Measurements from ENCODE around the gene DAAM2.

Gene DAAM2

DNA sequence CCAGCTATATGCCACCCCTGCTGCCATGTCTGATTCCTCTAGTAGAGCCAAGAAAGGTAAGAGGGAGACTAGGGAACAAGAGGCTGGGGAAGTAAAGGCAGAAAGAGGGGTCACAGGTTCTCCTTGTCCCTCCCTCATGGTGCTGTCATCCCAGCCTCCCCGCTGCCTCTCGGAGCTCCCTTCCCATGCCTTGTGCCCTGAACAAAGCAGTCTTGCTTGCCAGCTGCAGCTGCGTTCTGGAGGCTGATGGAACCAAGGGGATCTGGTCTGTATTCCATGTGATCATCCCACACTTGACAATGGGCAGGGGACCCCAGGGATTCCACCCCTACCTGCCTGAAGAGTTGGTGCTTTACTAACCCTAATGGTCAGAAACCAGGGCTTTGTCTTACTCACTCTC lies 61.4 kb downstream of the DAAM2 start:
- no peak for DNase-seq (ENCODE audit: low spot score)
- Mint-ChIP-seq H3K27me3 (ENCODE audit: low read depth) (no peaks in the 10 kb centered on the region), H3K36me3 (ENCODE audit: low read depth) (no peaks in the 10 kb centered on the region), H3K9me3 (no peaks in the 10 kb centered on the region), H3K4me3 (no peak overlapping the region), H3K27ac (no peak overlapping the region), H3K4me1 (ENCODE audit: low read depth) (no peaks in the 10 kb centered on the region)

GRCh38 chr6:39855356-39855995 lies 63.3 kb downstream of the DAAM2 start:
- H3K4me3 Mint-ChIP-seq: no peak overlapping the region
- no peaks in the 10 kb centered on the region for H3K36me3 Mint-ChIP-seq (ENCODE audit: low read depth)
- H3K27ac Mint-ChIP-seq: no peak overlapping the region
- H3K4me1 Mint-ChIP-seq (ENCODE audit: low read depth): no peaks in the 10 kb centered on the region
- no peak for DNase-seq (ENCODE audit: low spot score)
- peaks cover 4% of the 10 kb centered on the region for H3K27me3 Mint-ChIP-seq (ENCODE audit: low read depth)
- H3K9me3 Mint-ChIP-seq: no peaks in the 10 kb centered on the region

GRCh38 chr6:39859025-39859424 lies 66.8 kb downstream of the DAAM2 start:
- Mint-ChIP-seq H3K9me3 (no peaks in the 10 kb centered on the region), H3K27ac (no peak overlapping the region), H3K36me3 (ENCODE audit: low read depth) (no peaks in the 10 kb centered on the region), H3K4me3 (no peak overlapping the region), H3K27me3 (ENCODE audit: low read depth) (peaks cover 4% of the 10 kb centered on the region), H3K4me1 (ENCODE audit: low read depth) (no peaks in the 10 kb centered on the region)
- DNase-seq (ENCODE audit: low spot score): no peak

- Mint-ChIP-seq H3K4me1 (ENCODE audit: low read depth) (no peaks in the 10 kb centered on the region), H3K27ac (no peak overlapping the region), H3K27me3 (ENCODE audit: low read depth) (peaks cover 4% of the 10 kb centered on the region), H3K9me3 (no peaks in the 10 kb centered on the region), H3K36me3 (ENCODE audit: low read depth) (no peaks in the 10 kb centered on the region), H3K4me3 (no peak overlapping the region)
- DNase-seq (ENCODE audit: low spot score): no peak
Measured at GRCh38 chr6:39861663-39862062, 69.5 kb downstream of the DAAM2 start.

GRCh38 chr6:39865011-39865888 lies 73.1 kb downstream of the DAAM2 start:
- Mint-ChIP-seq H3K27me3 (ENCODE audit: low read depth) (no peaks in the 10 kb centered on the region), H3K4me1 (ENCODE audit: low read depth) (no peaks in the 10 kb centered on the region)

GRCh38 chr6:39867592-39867991 lies 75.4 kb downstream of the DAAM2 start:
- DNase-seq (ENCODE audit: low spot score): no peak
- H3K36me3 Mint-ChIP-seq (ENCODE audit: low read depth): no peaks in the 10 kb centered on the region
- H3K27ac Mint-ChIP-seq: no peak overlapping the region
- H3K4me1 Mint-ChIP-seq (ENCODE audit: low read depth): no peaks in the 10 kb centered on the region
- H3K9me3 Mint-ChIP-seq: no peaks in the 10 kb centered on the region
- H3K27me3 Mint-ChIP-seq (ENCODE audit: low read depth): no peaks in the 10 kb centered on the region
- H3K4me3 Mint-ChIP-seq: no peak overlapping the region

More at GRCh38 chr6:39865011-39865888, 73.1 kb downstream of the DAAM2 start:
- H3K27ac Mint-ChIP-seq: no peak overlapping the region
- DNase-seq (ENCODE audit: low spot score): peak; percentile 13
- H3K9me3 Mint-ChIP-seq: no peaks in the 10 kb centered on the region
- no peak overlapping the region for H3K4me3 Mint-ChIP-seq
- H3K36me3 Mint-ChIP-seq (ENCODE audit: low read depth): no peaks in the 10 kb centered on the region

- Mint-ChIP-seq H3K4me1 (ENCODE audit: low read depth) (no peaks in the 10 kb centered on the region), H3K4me3 (no peak overlapping the region), H3K36me3 (ENCODE audit: low read depth) (no peaks in the 10 kb centered on the region), H3K27ac (no peak overlapping the region), H3K9me3 (no peaks in the 10 kb centered on the region), H3K27me3 (ENCODE audit: low read depth) (no peaks in the 10 kb centered on the region)
- no peak for DNase-seq (ENCODE audit: low spot score)
Measured at GRCh38 chr6:39870950-39871349, 78.8 kb downstream of the DAAM2 start.

- Mint-ChIP-seq H3K36me3 (ENCODE audit: low read depth) (no peaks in the 10 kb centered on the region), H3K4me1 (ENCODE audit: low read depth) (no peaks in the 10 kb centered on the region), H3K9me3 (no peaks in the 10 kb centered on the region), H3K4me3 (no peak overlapping the region), H3K27me3 (ENCODE audit: low read depth) (no peaks in the 10 kb centered on the region), H3K27ac (no peak overlapping the region)
- no peak for DNase-seq (ENCODE audit: low spot score)
Measured at GRCh38 chr6:39873439-39873838, 81.3 kb downstream of the DAAM2 start.

DNA sequence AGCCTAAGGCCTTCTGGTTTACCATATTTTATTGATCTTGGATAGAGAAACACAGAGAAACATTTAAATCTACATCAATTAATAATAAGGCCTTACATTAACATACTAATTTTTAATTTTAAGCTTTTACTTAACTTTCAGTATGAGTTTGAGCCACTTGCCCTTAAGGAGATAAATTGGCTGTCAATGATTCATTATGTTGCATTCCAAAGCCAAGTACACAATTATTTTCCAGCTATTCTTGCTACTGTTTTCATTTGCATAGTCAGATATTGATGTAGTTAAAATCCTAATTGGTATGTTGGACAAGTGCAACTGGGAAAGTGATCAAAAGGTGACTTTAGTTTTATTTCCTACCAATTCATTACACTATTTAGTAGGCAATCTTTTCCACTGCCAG lies 83.9 kb downstream of the DAAM2 start:
- no peaks in the 10 kb centered on the region for H3K36me3 Mint-ChIP-seq (ENCODE audit: low read depth)
- no peaks in the 10 kb centered on the region for H3K4me1 Mint-ChIP-seq (ENCODE audit: low read depth)
- DNase-seq (ENCODE audit: low spot score): no peak
- no peaks in the 10 kb centered on the region for H3K27me3 Mint-ChIP-seq (ENCODE audit: low read depth)
- no peaks in the 10 kb centered on the region for H3K9me3 Mint-ChIP-seq
- H3K27ac Mint-ChIP-seq: no peak overlapping the region
- H3K4me3 Mint-ChIP-seq: no peak overlapping the region

GRCh38 chr6:39876826-39877225 lies 84.7 kb downstream of the DAAM2 start:
- Mint-ChIP-seq H3K36me3 (ENCODE audit: low read depth) (no peaks in the 10 kb centered on the region), H3K27ac (no peak overlapping the region), H3K27me3 (ENCODE audit: low read depth) (no peaks in the 10 kb centered on the region), H3K4me1 (ENCODE audit: low read depth) (no peaks in the 10 kb centered on the region), H3K9me3 (no peaks in the 10 kb centered on the region), H3K4me3 (no peak overlapping the region)
- DNase-seq (ENCODE audit: low spot score): no peak

GRCh38 chr6:39879535-39879934 lies 87.4 kb downstream of the DAAM2 start:
- no peak for DNase-seq (ENCODE audit: low spot score)
- Mint-ChIP-seq H3K9me3 (no peaks in the 10 kb centered on the region), H3K27ac (no peak overlapping the region), H3K36me3 (ENCODE audit: low read depth) (no peaks in the 10 kb centered on the region), H3K4me3 (no peak overlapping the region), H3K4me1 (ENCODE audit: low read depth) (no peaks in the 10 kb centered on the region), H3K27me3 (ENCODE audit: low read depth) (no peaks in the 10 kb centered on the region)

- Mint-ChIP-seq H3K4me1 (ENCODE audit: low read depth) (no peaks in the 10 kb centered on the region), H3K27ac (no peak overlapping the region), H3K4me3 (no peak overlapping the region), H3K27me3 (ENCODE audit: low read depth) (no peaks in the 10 kb centered on the region), H3K9me3 (no peaks in the 10 kb centered on the region), H3K36me3 (ENCODE audit: low read depth) (no peaks in the 10 kb centered on the region)
- no peak for DNase-seq (ENCODE audit: low spot score)
Measured at GRCh38 chr6:39880594-39880993, 88.4 kb downstream of the DAAM2 start.

- Mint-ChIP-seq H3K27me3 (ENCODE audit: low read depth) (no peaks in the 10 kb centered on the region), H3K27ac (no peak overlapping the region), H3K9me3 (no peaks in the 10 kb centered on the region), H3K4me3 (no peak overlapping the region), H3K36me3 (ENCODE audit: low read depth) (no peaks in the 10 kb centered on the region), H3K4me1 (ENCODE audit: low read depth) (no peaks in the 10 kb centered on the region)
- DNase-seq (ENCODE audit: low spot score): no peak
Measured at GRCh38 chr6:39881851-39882530, 89.8 kb downstream of the DAAM2 start.

- Mint-ChIP-seq H3K36me3 (ENCODE audit: low read depth) (no peaks in the 10 kb centered on the region), H3K27ac (no peak overlapping the region), H3K27me3 (ENCODE audit: low read depth) (no peaks in the 10 kb centered on the region), H3K4me1 (ENCODE audit: low read depth) (no peaks in the 10 kb centered on the region), H3K9me3 (no peaks in the 10 kb centered on the region), H3K4me3 (no peak overlapping the region)
- DNase-seq (ENCODE audit: low spot score): no peak
Measured at GRCh38 chr6:39882531-39882899, 90.3 kb downstream of the DAAM2 start.
